HEK293T (cell line): ENCODE data around the gene FETUB.

Experiments
- CTCF ChIA-PET: fragments of 350-600 bp; formaldehyde crosslinking; extraction: SDS; loops from one replicate; lab custom pipeline; 2021; ENCODE audit warnings: antibody characterized with exemption, inconsistent platforms; lab: Yijun Ruan, JAX
- POLR2A ChIA-PET: fragments of 350-600 bp; formaldehyde crosslinking; extraction: SDS; loops from one replicate; lab custom pipeline; 2020; ENCODE audit warnings: antibody characterized with exemption, inconsistent platforms; lab: Yijun Ruan, JAX
- DNase-seq: peaks from one replicate; pipeline ENCODE4 v3.0.0; 2012; ENCODE audit warnings: mixed read lengths; ENCODE audit errors: extremely low spot score
- ARNT ChIP-seq: fragments of 450-650 bp; IDR thresholded peaks from 2 replicates; pipeline ENCODE4 v1.6.1; 2017; ENCODE audit warnings: mild to moderate bottlenecking
- BHLHE40 ChIP-seq: fragments of 450-650 bp; IDR thresholded peaks from 2 replicates; pipeline ENCODE4 v1.6.1; 2016; ENCODE audit warnings: mild to moderate bottlenecking, moderate library complexity, borderline replicate concordance
- CTBP1 ChIP-seq: fragments of 450-650 bp; IDR thresholded peaks from 2 replicates; pipeline ENCODE4 v1.6.1; 2016; ENCODE audit warnings: borderline replicate concordance
- ELF4 ChIP-seq: fragments of 450-650 bp; IDR thresholded peaks from 2 replicates; pipeline ENCODE4 v1.6.1; 2017; ENCODE audit warnings: antibody characterized with exemption
- FOXA1 ChIP-seq: fragments of 450-650 bp; IDR thresholded peaks from 2 replicates; pipeline ENCODE4 v1.6.1; 2016; ENCODE audit warnings: mild to moderate bottlenecking
- FOXK2 ChIP-seq: fragments of 450-650 bp; IDR thresholded peaks from 2 replicates; pipeline ENCODE4 v1.6.1; 2016; ENCODE audit warnings: mild to moderate bottlenecking
- FOXM1 ChIP-seq: fragments of 450-650 bp; IDR thresholded peaks from 2 replicates; pipeline ENCODE4 v1.6.1; 2017; ENCODE audit warnings: mild to moderate bottlenecking, borderline replicate concordance
- HDGF ChIP-seq: fragments of 450-650 bp; IDR thresholded peaks from 2 replicates; pipeline ENCODE4 v1.6.1; 2017; ENCODE audit warnings: antibody characterized with exemption, borderline replicate concordance
- L3MBTL2 ChIP-seq: fragments of 450-650 bp; conservative IDR thresholded peaks from 2 replicates; pipeline ENCODE4 v1.6.1; 2016; ENCODE audit warnings: mild to moderate bottlenecking
- LEF1 ChIP-seq: fragments of 450-650 bp; IDR thresholded peaks from 2 replicates; pipeline ENCODE4 v1.6.1; 2017; ENCODE audit warnings: mild to moderate bottlenecking, borderline replicate concordance
- NFRKB ChIP-seq: fragments of 450-650 bp; IDR thresholded peaks from 2 replicates; pipeline ENCODE4 v1.6.1; 2016; ENCODE audit warnings: mild to moderate bottlenecking, moderate library complexity
- SP1 ChIP-seq: fragments of 450-650 bp; IDR thresholded peaks from 2 replicates; pipeline ENCODE4 v1.6.1; 2017
- SUZ12 ChIP-seq: fragments of 450-650 bp; IDR thresholded peaks from 2 replicates; pipeline ENCODE4 v1.6.1; 2016; ENCODE audit warnings: mild to moderate bottlenecking
- TARDBP ChIP-seq: fragments of 450-650 bp; IDR thresholded peaks from 2 replicates; pipeline ENCODE4 v1.6.1; 2016
- ZNF384 ChIP-seq: fragments of 450-650 bp; IDR thresholded peaks from 2 replicates; pipeline ENCODE4 v1.6.1; 2016
- TF ChIP-seq, protein P1 (sequence below): fragments of 450-650 bp; IDR thresholded peaks from 2 replicates; pipeline ENCODE4 v1.6.1; 2016

Gene FETUB

DNA sequence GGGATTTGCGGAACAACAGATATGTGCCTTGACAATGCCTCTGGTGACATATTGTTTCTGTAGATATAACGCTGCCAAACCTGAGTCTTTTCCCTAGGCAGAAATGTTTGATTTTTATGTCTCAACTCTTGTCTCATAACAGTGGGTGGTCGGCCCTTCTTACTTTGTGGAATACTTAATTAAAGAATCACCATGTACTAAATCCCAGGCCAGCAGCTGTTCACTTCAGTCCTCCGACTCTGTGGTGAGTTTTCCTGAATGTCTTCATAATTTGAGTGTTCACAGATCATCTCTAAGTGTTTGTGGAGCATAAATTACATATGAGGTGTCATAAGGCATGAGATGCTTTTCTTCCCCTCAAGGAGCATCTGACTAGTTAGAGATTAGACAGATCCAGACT lies 5.9 kb downstream of the FETUB start:
- CTCF ChIA-PET = no interaction called here
- no peak for TF ChIP-seq BHLHE40
- no peak for TF ChIP-seq ZNF384
- no peak for TF ChIP-seq FOXA1
- TF ChIP-seq CTBP1 = no peak
- TF ChIP-seq, protein P1, sequence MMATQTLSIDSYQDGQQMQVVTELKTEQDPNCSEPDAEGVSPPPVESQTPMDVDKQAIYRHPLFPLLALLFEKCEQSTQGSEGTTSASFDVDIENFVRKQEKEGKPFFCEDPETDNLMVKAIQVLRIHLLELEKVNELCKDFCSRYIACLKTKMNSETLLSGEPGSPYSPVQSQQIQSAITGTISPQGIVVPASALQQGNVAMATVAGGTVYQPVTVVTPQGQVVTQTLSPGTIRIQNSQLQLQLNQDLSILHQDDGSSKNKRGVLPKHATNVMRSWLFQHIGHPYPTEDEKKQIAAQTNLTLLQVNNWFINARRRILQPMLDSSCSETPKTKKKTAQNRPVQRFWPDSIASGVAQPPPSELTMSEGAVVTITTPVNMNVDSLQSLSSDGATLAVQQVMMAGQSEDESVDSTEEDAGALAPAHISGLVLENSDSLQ = no peak
- TF ChIP-seq FOXK2 = no peak
- TF ChIP-seq ARNT = no peak
- TF ChIP-seq HDGF = no peak
- TF ChIP-seq SP1 = no peak
- no peak for DNase-seq
- POLR2A ChIA-PET = no interaction called here

GRCh38 chr3:186646841-186647240 lies 6.6 kb downstream of the FETUB start:
- no peak for DNase-seq
- TF ChIP-seq NFRKB = no peak
- TF ChIP-seq SP1 = no peak
- TF ChIP-seq FOXA1 = no peak
- no peak for TF ChIP-seq LEF1
- no peak for TF ChIP-seq ZNF384
- TF ChIP-seq TARDBP = no peak
- no peak for TF ChIP-seq ELF4
- TF ChIP-seq SUZ12 = no peak
- TF ChIP-seq, protein P1 = no peak
- no peak for TF ChIP-seq FOXM1
- no peak for TF ChIP-seq FOXK2
- TF ChIP-seq L3MBTL2 = no peak
- no peak for TF ChIP-seq CTBP1
- no peak for TF ChIP-seq BHLHE40
- no peak for TF ChIP-seq ARNT
- TF ChIP-seq HDGF = no peak
- ChIA-PET CTCF (no interaction called here), POLR2A (no interaction called here)

GRCh38 chr3:186648851-186649250 lies 8.7 kb downstream of the FETUB start:
- DNase-seq = no peak
- no peak for TF ChIP-seq NFRKB
- TF ChIP-seq ELF4 = no peak
- TF ChIP-seq CTBP1 = no peak
- TF ChIP-seq ARNT = no peak
- TF ChIP-seq BHLHE40 = no peak
- TF ChIP-seq, protein P1 = no peak
- no peak for TF ChIP-seq HDGF
- TF ChIP-seq ZNF384 = no peak
- CTCF ChIA-PET = no interaction called here
- POLR2A ChIA-PET = no interaction called here

DNA sequence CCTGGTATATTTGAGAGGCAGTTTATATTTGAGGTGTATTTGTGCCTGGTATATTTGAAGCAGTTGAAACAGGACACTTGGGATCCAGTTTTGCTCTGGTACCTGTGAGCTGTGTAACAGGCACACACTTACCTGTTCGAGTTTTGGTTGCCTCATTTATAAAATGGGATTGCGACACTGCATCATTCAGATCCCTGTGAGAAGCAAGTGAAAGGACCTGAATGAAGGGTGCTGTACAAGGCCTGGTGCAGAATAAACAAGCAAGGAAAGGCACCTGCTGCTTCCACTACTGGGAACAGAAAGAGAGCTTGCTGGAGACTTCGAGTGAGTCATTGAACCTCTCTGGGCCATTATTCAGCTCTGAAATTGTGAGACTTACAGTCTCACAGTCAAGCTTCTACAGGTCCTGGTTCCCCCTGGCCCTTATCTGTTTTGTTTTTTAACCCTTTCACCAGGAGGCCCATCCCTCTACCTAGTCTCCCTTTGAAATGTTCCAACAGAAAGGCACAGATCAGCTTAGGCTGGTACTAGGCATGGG lies 11.5 kb downstream of the FETUB start:
- DNase-seq = no peak
- TF ChIP-seq ARNT (no peak), BHLHE40 (no peak), FOXK2 (no peak), HDGF (no peak), FOXA1 (no peak), FOXM1 (no peak), LEF1 (no peak), ELF4 (no peak), SUZ12 (no peak), ZNF384 (no peak), TARDBP (no peak), NFRKB (no peak), CTBP1 (no peak)
- TF ChIP-seq, protein P1 = no peak
- ChIA-PET CTCF (no interaction called here), POLR2A (no interaction called here)

- DNase-seq = no peak
- TF ChIP-seq LEF1 (no peak), ZNF384 (no peak), FOXM1 (no peak), SP1 (no peak), FOXA1 (no peak), L3MBTL2 (no peak), BHLHE40 (no peak), CTBP1 (no peak), ELF4 (no peak), SUZ12 (no peak), FOXK2 (no peak), NFRKB (no peak), HDGF (no peak), TARDBP (no peak), ARNT (no peak)
- TF ChIP-seq, protein P1 = no peak
- CTCF ChIA-PET = no interaction called here
- POLR2A ChIA-PET = no interaction called here
These were observed 13.0 kb downstream of the FETUB start for GRCh38 chr3:186653080-186653707.
